Middle frontal gyrus (tissue), 1 donor: ENCODE results near the gene SUN5.
"Not testable (repeated sequence)": the region's sequence is repeated elsewhere in the genome, so short reads cannot be mapped to it uniquely, and the experiment has no call there.

Source experiments
- DNase-seq: peaks from one replicate; pipeline ENCODE4 v3.0.0-alpha.2; 2015; ENCODE audit warnings: low spot score; ENCODE audit errors: extremely low spot score

SUN5 gene

GRCh38 chr20:33004141-33004751 lies at the start of gene SUN5:
Gene SUN5 (minus strand): TSS chr20:33004433. CDS start chr20:33004340, 93 bp downstream.
- no peak for DNase-seq

- DNase-seq, result no peak
Measured at GRCh38 chr20:33053291-33054106, 49.3 kb upstream of the SUN5 start, which contains the start of gene BPIFB3. Gene BPIFB3 (plus strand): TSS chr20:33053903. CDS start chr20:33055436, 1,533 bp downstream.

GRCh38 chr20:33051333-33051732 lies 47.1 kb upstream of the SUN5 start:
- no peak for DNase-seq

GRCh38 chr20:33046412-33046811 lies 42.2 kb upstream of the SUN5 start:
- DNase-seq, result no peak

GRCh38 chr20:33045129-33045721 lies 41.0 kb upstream of the SUN5 start:
- not testable (repeated sequence) for DNase-seq

- no peak for DNase-seq
Measured at GRCh38 chr20:33043731-33044181, 39.5 kb upstream of the SUN5 start.

GRCh38 chr20:33042983-33043730 lies 38.9 kb upstream of the SUN5 start:
- no peak for DNase-seq

GRCh38 chr20:33042430-33042829 lies 38.2 kb upstream of the SUN5 start:
- DNase-seq, result no peak

- DNase-seq, result no peak
Measured at GRCh38 chr20:33038243-33038642, 34.0 kb upstream of the SUN5 start.

GRCh38 chr20:33037456-33037855 lies 33.2 kb upstream of the SUN5 start:
- DNase-seq, result no peak

GRCh38 chr20:33034901-33035492 lies 30.8 kb upstream of the SUN5 start:
- DNase-seq, result no peak

- no peak for DNase-seq
Measured at GRCh38 chr20:33034115-33034514, 29.9 kb upstream of the SUN5 start.

GRCh38 chr20:33033381-33033780 lies 29.1 kb upstream of the SUN5 start:
- DNase-seq, result no peak

- no peak for DNase-seq
Measured at GRCh38 chr20:33032555-33032954, 28.3 kb upstream of the SUN5 start.

GRCh38 chr20:33031531-33031930 lies 27.3 kb upstream of the SUN5 start, which contains the start of gene BPIFB6:
Gene BPIFB6 (plus strand): TSS chr20:33031648. CDS start chr20:33031648, 0 bp downstream.
- DNase-seq, result no peak

- DNase-seq, result no peak
Measured at GRCh38 chr20:33030569-33030968, 26.3 kb upstream of the SUN5 start.

GRCh38 chr20:33030076-33030475 lies 25.8 kb upstream of the SUN5 start:
- DNase-seq, result no peak

GRCh38 chr20:33028875-33029274 lies 24.6 kb upstream of the SUN5 start:
- no peak for DNase-seq

GRCh38 chr20:33027769-33028751 lies 23.8 kb upstream of the SUN5 start:
- DNase-seq, result no peak
